Right lobe of liver (tissue), 6 donors: ENCODE data around the gene FAM171A1. TPM values are rescaled to one million over a fixed set of nuclear protein-coding genes. Genes with fewer than 3 reads are reported as not detected.

Experiments used
- ATAC-seq, 4 donors: fragments of 200-7000 bp; cut with Tn5 transposase; one replicate each; pipeline ENCODE4 v1.9.1; 2020; ENCODE audit warnings: mild to moderate bottlenecking in 4 of 4, moderate library complexity in 4 of 4
- DNase-seq, 3 donors: peaks; one replicate each; pipeline ENCODE4 v3.0.0-alpha.2; 2020
- H3K27ac ChIP-seq, 3 donors: fragments of 200-600 bp; one replicate each; pipeline ENCODE4 v1.8.0; 2022
- H3K27me3 ChIP-seq, 2 donors: fragments of 200-600 bp; one replicate each; pipeline ENCODE4 v1.8.0; 2022
- H3K36me3 ChIP-seq, 4 donors: fragments of 200-600 bp; sonication (generic) in 1 of 4; one replicate each; pipeline versions ENCODE4 v1.5.1 to v1.8.0; 2017 to 2022; ENCODE audit warnings: control low read depth in 1 of 4
- H3K4me1 ChIP-seq, 4 donors: fragments of 200-600 bp; sonication (generic) in 1 of 4; one replicate each; pipeline versions ENCODE4 v1.5.1 to v1.8.0; 2017 to 2022; ENCODE audit warnings: control low read depth in 1 of 4
- H3K4me3 ChIP-seq, 3 donors: fragments of 200-600 bp; one replicate each; pipeline ENCODE4 v1.8.0; 2022
- H3K9me3 ChIP-seq, 4 donors: fragments of 200-600 bp; sonication (generic) in 1 of 4; one replicate each; pipeline versions ENCODE4 v1.5.1 to v1.8.0; 2017 to 2022; ENCODE audit warnings: control low read depth in 1 of 4
- CTCF ChIP-seq, 4 donors: fragments of 200-600 bp in 3 of 4; fragments of 450-650 bp in 1 of 4; IDR thresholded peaks; one replicate each; pipeline versions ENCODE4 v1.5.1 to v1.8.0; 2016 to 2022; ENCODE audit warnings: antibody characterized with exemption in 4 of 4, mild to moderate bottlenecking in 2 of 4
- POLR2A ChIP-seq: fragments of 450-650 bp; IDR thresholded peaks from one replicate; pipeline ENCODE4 v1.6.1; 2017; ENCODE audit warnings: antibody characterized with exemption, mild to moderate bottlenecking
- WGBS: methylation state at CpG from one replicate; pipeline ENCODE4 v1.1.6; 2018; ENCODE audit warnings: low coverage, low lambda C conversion rate; ENCODE audit not compliant: insufficient coverage; ENCODE audit errors: missing lambda C conversion rate; 5-methylcytosine and 5-hydroxymethylcytosine counted together
- intact Hi-C, 2 donors: fragments of 100-400 bp; cut with DNase I; formaldehyde crosslinking; loops; one replicate each; pipeline versions ENCODE4 v1.11.2 to v1.14.1; 2022
- total RNA-seq, 6 experiments: library from RNA; depleted of rRNA in 2 of 6; stranded (reverse); fragments of >200 nt in 2 of 6; fragmentation: NEBNext Ultra II Directional in 3 of 6; extraction: Animal tissue kit (Norgen Biotek cat#: 25700) in 3 of 6; gene quantifications; one replicate each; pipeline versions ENCODE4 v1.1.0 to v1.2.4, GENCODE V29; 2016 to 2023
- donor health status: DM: no; HTN: yes; CAD: no.
- donor health status: DM: no; HTN: no; CAD: no.
- donor health status: DM: no; HTN: no; CAD: no.
- donor health status: DM: no; HTN: yes; CAD: no.
- donor health status: DM: no; HTN: yes; CAD: no.

The FAM171A1 gene
- total RNA-seq, 6 experiments from 2014 or later = 6.1 to 12.1 (median 10.3) TPM

GRCh38 chr10:15168786-15169554 is 202.1 kb downstream of the FAM171A1 start:
- H3K27me3 ChIP-seq = no peaks in the 10 kb centered on the region
- no peaks in the 10 kb centered on the region for H3K36me3 ChIP-seq
- TF ChIP-seq CTCF (IDR thresholded peaks at IDR 0.05) = no peak
- peak; percentile 52 for TF ChIP-seq POLR2A
- peak overlapping the region in 1 of 3 donors; percentile 22 for H3K4me3 ChIP-seq
- intact Hi-C loops = no loop called here
- WGBS = 3% methylated on average over 37 of the region's 44 CpGs
- peak; percentile 99 for DNase-seq
- no peaks in the 10 kb centered on the region for H3K9me3 ChIP-seq
- peaks cover 0 to 34% (median 10%) of the 10 kb centered on the region in 4 donors for H3K4me1 ChIP-seq
- peak overlapping the region in 1 of 3 donors; percentile 58 for H3K27ac ChIP-seq
- peak; percentile 89 to 91 (median 90) for ATAC-seq

- no CpG with 5 or more reads among the region's 70 CpGs for WGBS
- H3K27ac ChIP-seq = peak within 1 kb of the TSS; percentile 77 to 81 (median 79)
- H3K36me3 ChIP-seq = no peaks in the 10 kb centered on the region
- intact Hi-C loops = no loop called here
- peak in 2 of 3 donors; percentile 92 to 93 for DNase-seq
- H3K4me1 ChIP-seq = peaks cover 0 to 34% (median 10%) of the 10 kb centered on the region in 4 donors
- peak; percentile 70 to 88 (median 82) for ATAC-seq
- H3K9me3 ChIP-seq = no peaks in the 10 kb centered on the region
- H3K27me3 ChIP-seq = no peaks in the 10 kb centered on the region
- H3K4me3 ChIP-seq = peak within 1 kb of the TSS; percentile 73 to 96 (median 89)
- peak; percentile 23 to 49 (median 40) for TF ChIP-seq CTCF (IDR thresholded peaks at IDR 0.05)
- peak; percentile 93 for TF ChIP-seq POLR2A
These were observed 202.8 kb downstream of the FAM171A1 start, which contains the start of gene NMT2 for GRCh38 chr10:15168291-15168785. Gene NMT2, minus strand, starts transcription at chr10:15168693. Its CDS starts 81 bp downstream, at chr10:15168612.

GRCh38 chr10:15167411-15168290 is 203.4 kb downstream of the FAM171A1 start:
- ATAC-seq = peak; percentile 34 to 46 (median 44)
- peaks cover 0 to 34% (median 10%) of the 10 kb centered on the region in 4 donors for H3K4me1 ChIP-seq
- peak overlapping the region; percentile 73 to 96 (median 89) for H3K4me3 ChIP-seq
- peak; percentile 32 to 48 (median 37) for TF ChIP-seq CTCF (IDR thresholded peaks at IDR 0.05)
- TF ChIP-seq POLR2A = peak; percentile 44
- H3K36me3 ChIP-seq = no peaks in the 10 kb centered on the region
- no peaks in the 10 kb centered on the region for H3K27me3 ChIP-seq
- H3K27ac ChIP-seq = peak overlapping the region; percentile 77 to 81 (median 79)
- 3% methylated on average over 14 of the region's 54 CpGs for WGBS
- H3K9me3 ChIP-seq = no peaks in the 10 kb centered on the region
- intact Hi-C loops = no loop called here
- DNase-seq = peak; percentile 67 to 78 (median 69)

GRCh38 chr10:15166325-15166724 is 204.8 kb downstream of the FAM171A1 start:
- 48% methylated on average over 2 of the region's 2 CpGs for WGBS

More at GRCh38 chr10:15166325-15166724, 204.8 kb downstream of the FAM171A1 start:
- Histone ChIP-seq H3K4me1 (peaks cover 0 to 34% (median 10%) of the 10 kb centered on the region in 4 donors), H3K9me3 (no peaks in the 10 kb centered on the region), H3K27ac (no peak overlapping the region), H3K27me3 (no peaks in the 10 kb centered on the region), H3K4me3 (peak overlapping the region in 1 of 3 donors; percentile 96), H3K36me3 (no peaks in the 10 kb centered on the region)
- DNase-seq = no peak
- no peak for TF ChIP-seq POLR2A
- no peak for TF ChIP-seq CTCF (IDR thresholded peaks at IDR 0.05)
- ATAC-seq = no peak
- intact Hi-C loops = no loop called here
